Natural killer cell (primary cell): Measurements from ENCODE around the gene AZI2. TPM values are rescaled to one million over a fixed set of nuclear protein-coding genes. Genes with fewer than 3 reads are reported as not detected.
A peak's percentile ranks its signal among the peaks of the same experiment; 100 is the strongest.

ENCODE experiments used
- ATAC-seq, 3 donors: fragments of 150-1000 bp in 2 of 3; fragments of 200-7000 bp in 1 of 3; cut with Tn5 transposase; 1 replicate in 1 of 3; 2 replicates in 2 of 3; pipeline ENCODE4 v1.10.0; 2021; ENCODE audit warnings: mild to moderate bottlenecking in 2 of 3, moderate library complexity in 2 of 3
- DNase-seq, 2 donors: peaks; one replicate each; pipeline versions ENCODE4 v3.0.0 to v3.0.0-alpha.2; 2013 to 2021; ENCODE audit warnings: mixed read lengths in 1 of 2
- H3K27ac ChIP-seq: one replicate; pipeline ENCODE4 v1.5.1; 2013; ENCODE audit warnings: mild to moderate bottlenecking, low read length
- H3K27me3 ChIP-seq: one replicate; pipeline ENCODE4 v1.6.1; 2013; ENCODE audit warnings: low read length; ENCODE audit not compliant: control insufficient read depth, insufficient read depth
- H3K36me3 ChIP-seq: one replicate; pipeline ENCODE4 v1.6.1; 2013; ENCODE audit warnings: low read length; ENCODE audit not compliant: control insufficient read depth, insufficient read depth
- H3K4me1 ChIP-seq: one replicate; pipeline ENCODE4 v1.6.1; 2013; ENCODE audit warnings: low read length; ENCODE audit not compliant: control insufficient read depth, insufficient read depth
- H3K4me3 ChIP-seq: one replicate; pipeline ENCODE4 v1.5.1; 2013; ENCODE audit warnings: low read length
- H3K9me3 ChIP-seq: one replicate; pipeline ENCODE4 v1.6.1; 2013; ENCODE audit warnings: low read length; ENCODE audit not compliant: control insufficient read depth, insufficient read depth
- H3K27ac Mint-ChIP-seq, 2 donors: one replicate each; pipeline ENCODE4 v1.8.0; 2022; ENCODE audit warnings: mild to moderate bottlenecking in 2 of 2, mixed read lengths in 2 of 2, moderate library complexity in 1 of 2
- H3K27me3 Mint-ChIP-seq, 2 donors: one replicate each; pipeline ENCODE4 v1.8.0; 2022; ENCODE audit warnings: low read depth in 2 of 2, mixed read lengths in 2 of 2
- H3K36me3 Mint-ChIP-seq: one replicate; pipeline ENCODE4 v1.8.0; 2022; ENCODE audit warnings: mixed read lengths
- H3K4me1 Mint-ChIP-seq, 2 donors: one replicate each; pipeline ENCODE4 v1.8.0; 2022; ENCODE audit warnings: mixed read lengths in 2 of 2
- H3K4me3 Mint-ChIP-seq: one replicate; pipeline ENCODE4 v1.8.0; 2022; ENCODE audit warnings: mild to moderate bottlenecking, moderate library complexity, mixed read lengths
- H3K9me3 Mint-ChIP-seq, 2 donors: one replicate each; pipeline ENCODE4 v1.8.0; 2022; ENCODE audit warnings: mixed read lengths in 2 of 2
- CTCF ChIP-seq: fragments of 200-600 bp; IDR thresholded peaks from one replicate; pipeline ENCODE4 v1.8.0; 2022; ENCODE audit warnings: antibody characterized with exemption
- WGBS: methylation state at CpG from one replicate; pipeline ENCODE4 v1.1.7; 2013; ENCODE audit warnings: missing lambda C conversion rate; ENCODE audit not compliant: insufficient coverage; 5-methylcytosine and 5-hydroxymethylcytosine counted together
- intact Hi-C: fragments of 100-400 bp; cut with micrococcal nuclease; formaldehyde crosslinking; loops from one replicate; pipeline ENCODE4 v1.14.2; 2022
- total RNA-seq, 4 donors: library from RNA; stranded (reverse); fragments of 120-200 nt in 1 of 4; gene quantifications; one replicate each; pipeline versions ENCODE4 v1.2.3 to v1.2.4, GENCODE V29; 2013 to 2022

AZI2 gene
- total RNA-seq, 3 donors from 2014 or later (not counting 1 experiment from before 2014, with no cell fraction given) = 29.3 to 38.6 (median 32.0) TPM

GRCh38 chr3:28328188-28329151, 20.2 kb downstream of the AZI2 start:
- peak; percentile 90 for TF ChIP-seq CTCF
- Mint-ChIP-seq H3K36me3 (peaks cover 8% of the 10 kb centered on the region), H3K27me3 (no peaks in the 10 kb centered on the region), H3K4me1 (peaks cover 36 to 44% of the 10 kb centered on the region in 2 donors), H3K4me3 (peak overlapping the region; percentile 50), H3K27ac (peak overlapping the region; percentile 59 to 79), H3K9me3 (no peaks in the 10 kb centered on the region)
- H3K9me3 ChIP-seq = no peaks in the 10 kb centered on the region
- intact Hi-C loops = loop anchor here (1.0 to 5.0 kb wide), 5 partner anchors 11 to 972 kb away; no protein-coding TSS in a partner anchor
- H3K4me1 ChIP-seq = no peaks in the 10 kb centered on the region
- peaks cover 11% of the 10 kb centered on the region for H3K36me3 ChIP-seq
- WGBS = 40% methylated on average over 1 of the region's 4 CpGs
- DNase-seq (peak in 1 of 2 donors; percentile 74), ATAC-seq (peak; percentile 30 to 58 (median 34))
- no peak overlapping the region for H3K4me3 ChIP-seq
- H3K27me3 ChIP-seq = no peaks in the 10 kb centered on the region
- H3K27ac ChIP-seq = no peak overlapping the region

GRCh38 chr3:28326458-28326926, 22.1 kb downstream of the AZI2 start:
- H3K27ac Mint-ChIP-seq = peak overlapping the region; percentile 79 to 89
- Histone ChIP-seq H3K9me3 (no peaks in the 10 kb centered on the region), H3K4me3 (no peak overlapping the region), H3K27ac (peak overlapping the region; percentile 49), H3K36me3 (peaks cover 20% of the 10 kb centered on the region), H3K4me1 (no peaks in the 10 kb centered on the region), H3K27me3 (no peaks in the 10 kb centered on the region)
- H3K4me1 Mint-ChIP-seq = peaks cover 39 to 47% of the 10 kb centered on the region in 2 donors
- 22% methylated on average over 2 of the region's 2 CpGs for WGBS
- peak overlapping the region; percentile 73 for H3K4me3 Mint-ChIP-seq
- H3K9me3 Mint-ChIP-seq = no peaks in the 10 kb centered on the region
- H3K36me3 Mint-ChIP-seq = peaks cover 11% of the 10 kb centered on the region
- no peaks in the 10 kb centered on the region for H3K27me3 Mint-ChIP-seq
- ATAC-seq = peak; percentile 84 to 94 (median 93)
- peak in 1 of 2 donors; percentile 77 for DNase-seq
- no peak for TF ChIP-seq CTCF
- intact Hi-C loops = loop anchor here (1.0 to 5.0 kb wide), 5 partner anchors 22 to 465 kb away; partner anchors contain the start of genes AZI2 and ZCWPW2

GRCh38 chr3:28322464-28322863, 26.2 kb downstream of the AZI2 start:
- no peak overlapping the region for H3K27ac ChIP-seq
- H3K27me3 ChIP-seq = no peaks in the 10 kb centered on the region
- intact Hi-C loops = no loop called here
- no peaks in the 10 kb centered on the region for H3K4me1 ChIP-seq
- Mint-ChIP-seq H3K4me3 (no peak overlapping the region), H3K4me1 (peaks cover 57 to 67% of the 10 kb centered on the region in 2 donors), H3K9me3 (no peaks in the 10 kb centered on the region), H3K27me3 (no peaks in the 10 kb centered on the region), H3K27ac (no peak overlapping the region), H3K36me3 (peaks cover 34% of the 10 kb centered on the region)
- ATAC-seq (no peak), DNase-seq (no peak)
- H3K4me3 ChIP-seq = no peak overlapping the region
- WGBS = no CpG with 5 or more reads among the region's 1 CpG
- TF ChIP-seq CTCF = no peak
- peaks cover 48% of the 10 kb centered on the region for H3K36me3 ChIP-seq
- no peaks in the 10 kb centered on the region for H3K9me3 ChIP-seq
